ENCODE data around the gene PXMP2. TPM values are rescaled to one million over a fixed set of nuclear protein-coding genes. Genes with fewer than 3 reads are reported as not detected.

Gene PXMP2
- polyA plus RNA-seq, 1 donor (not counting 4 experiments of a cell fraction or from before 2014, with no cell fraction given) = 18.0 TPM

DNA sequence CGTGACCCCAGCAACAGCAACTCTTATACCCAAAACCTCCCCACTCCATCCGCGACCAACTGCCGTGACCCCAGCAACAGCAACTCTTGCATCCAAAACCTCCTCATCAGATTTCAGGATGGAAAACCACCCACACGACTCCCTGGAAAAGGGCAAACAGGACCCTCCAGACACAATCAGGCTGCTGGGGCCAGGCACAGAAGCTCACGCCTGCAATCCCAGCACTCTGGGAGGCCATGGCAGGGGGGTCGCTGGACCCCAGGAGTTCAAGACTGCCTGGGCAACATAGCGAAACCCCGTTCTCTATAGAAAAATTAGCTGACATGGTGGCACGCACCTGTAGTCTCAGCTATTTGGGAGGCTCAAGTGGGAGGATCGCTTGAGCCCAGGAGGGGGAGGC lies 43.0 kb downstream of the PXMP2 start:
- H3K9ac ChIP-seq (ENCODE audit: control insufficient read depth, extremely low read depth, insufficient read depth, low read length) = no peak overlapping the region
- peaks cover 20% of the 10 kb centered on the region for H3K79me2 ChIP-seq (ENCODE audit: control insufficient read depth, insufficient read depth, low read length)
- TF ChIP-seq, protein P1, sequence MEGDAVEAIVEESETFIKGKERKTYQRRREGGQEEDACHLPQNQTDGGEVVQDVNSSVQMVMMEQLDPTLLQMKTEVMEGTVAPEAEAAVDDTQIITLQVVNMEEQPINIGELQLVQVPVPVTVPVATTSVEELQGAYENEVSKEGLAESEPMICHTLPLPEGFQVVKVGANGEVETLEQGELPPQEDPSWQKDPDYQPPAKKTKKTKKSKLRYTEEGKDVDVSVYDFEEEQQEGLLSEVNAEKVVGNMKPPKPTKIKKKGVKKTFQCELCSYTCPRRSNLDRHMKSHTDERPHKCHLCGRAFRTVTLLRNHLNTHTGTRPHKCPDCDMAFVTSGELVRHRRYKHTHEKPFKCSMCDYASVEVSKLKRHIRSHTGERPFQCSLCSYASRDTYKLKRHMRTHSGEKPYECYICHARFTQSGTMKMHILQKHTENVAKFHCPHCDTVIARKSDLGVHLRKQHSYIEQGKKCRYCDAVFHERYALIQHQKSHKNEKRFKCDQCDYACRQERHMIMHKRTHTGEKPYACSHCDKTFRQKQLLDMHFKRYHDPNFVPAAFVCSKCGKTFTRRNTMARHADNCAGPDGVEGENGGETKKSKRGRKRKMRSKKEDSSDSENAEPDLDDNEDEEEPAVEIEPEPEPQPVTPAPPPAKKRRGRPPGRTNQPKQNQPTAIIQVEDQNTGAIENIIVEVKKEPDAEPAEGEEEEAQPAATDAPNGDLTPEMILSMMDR (optimal IDR thresholded peaks at IDR 0.05 in 1 of 3, IDR thresholded peaks at IDR 0.05 in 1 of 3, conservative IDR thresholded peaks at IDR 0.05 in 1 of 3; ENCODE audit: extremely low read depth in 1 of 3, insufficient read depth in 2 of 3, low read length in 3 of 3) = no peak
- no peak for TF ChIP-seq EZH2 (IDR thresholded peaks at IDR 0.05; ENCODE audit: low read length)
- no peak overlapping the region for H3K4me3 ChIP-seq (ENCODE audit: control insufficient read depth in 2 of 3, extremely low read depth in 1 of 3, insufficient read depth in 2 of 3, low read depth in 1 of 3, low read length in 3 of 3)
- H3K4me2 ChIP-seq (ENCODE audit: control insufficient read depth, extremely low read depth, insufficient read depth, low read depth, low read length) = no peak overlapping the region
- H3K9me1 ChIP-seq (ENCODE audit: control insufficient read depth, extremely low read depth, insufficient read depth, low read length) = no peaks in the 10 kb centered on the region
- no peaks in the 10 kb centered on the region for H3K9me3 ChIP-seq (ENCODE audit: control insufficient read depth, low read depth, low read length)
- peaks cover 50 to 65% of the 10 kb centered on the region in 2 experiments for H3K36me3 ChIP-seq (ENCODE audit: control insufficient read depth in 2 of 2, extremely low read depth in 1 of 2, insufficient read depth in 2 of 2, low read length in 2 of 2)
- H3K27ac ChIP-seq (ENCODE audit: control insufficient read depth, insufficient read depth, low read length) = no peak overlapping the region
- H2AFZ ChIP-seq (ENCODE audit: control insufficient read depth, low read length) = no peak overlapping the region
- no peaks in the 10 kb centered on the region for H3K27me3 ChIP-seq (ENCODE audit: control insufficient read depth, extremely low read depth, insufficient read depth, low read length)
- DNase-seq (ENCODE audit: low read depth, low spot score) (no peak), FAIRE-seq (no peak)
- dilution Hi-C loops (cut with MboI; ENCODE audit: extremely low pct_ligation_motif_present, low sequenced_read_pairs) = no loop called here
- H4K20me1 ChIP-seq (ENCODE audit: control insufficient read depth, extremely low read depth, insufficient read depth, low read length) = peaks cover 16% of the 10 kb centered on the region
- H3K4me1 ChIP-seq (ENCODE audit: control insufficient read depth, extremely low read depth, insufficient read depth, low read length) = no peaks in the 10 kb centered on the region

DNA sequence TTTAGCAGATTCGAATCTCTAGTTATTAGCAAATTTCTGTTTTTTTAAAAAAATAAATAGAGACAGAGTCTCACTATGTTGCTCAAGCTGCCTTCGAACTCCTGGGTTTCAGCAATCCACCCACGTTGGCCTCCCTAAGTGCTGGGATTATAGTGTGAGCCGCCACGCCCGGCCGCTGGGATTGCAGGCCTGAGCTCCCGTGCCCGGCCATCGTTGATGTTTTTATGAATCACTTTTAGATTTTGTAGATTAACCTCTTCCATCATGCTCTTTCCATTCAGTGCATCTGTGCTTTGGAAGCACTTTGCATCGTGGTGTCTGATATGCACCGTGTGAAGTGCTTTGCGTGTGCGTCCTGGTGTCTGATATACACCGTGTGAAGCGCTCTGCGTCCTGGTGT lies 44.2 kb downstream of the PXMP2 start:
- Histone ChIP-seq H3K4me2 (ENCODE audit: control insufficient read depth, extremely low read depth, insufficient read depth, low read depth, low read length) (no peak overlapping the region), H3K4me1 (ENCODE audit: control insufficient read depth, extremely low read depth, insufficient read depth, low read length) (no peaks in the 10 kb centered on the region), H3K27ac (ENCODE audit: control insufficient read depth, insufficient read depth, low read length) (no peak overlapping the region), H3K9ac (ENCODE audit: control insufficient read depth, extremely low read depth, insufficient read depth, low read length) (no peak overlapping the region), H3K79me2 (ENCODE audit: control insufficient read depth, insufficient read depth, low read length) (peaks cover 24% of the 10 kb centered on the region), H3K27me3 (ENCODE audit: control insufficient read depth, extremely low read depth, insufficient read depth, low read length) (no peaks in the 10 kb centered on the region), H3K9me3 (ENCODE audit: control insufficient read depth, low read depth, low read length) (no peaks in the 10 kb centered on the region), H2AFZ (ENCODE audit: control insufficient read depth, low read length) (no peak overlapping the region), H3K9me1 (ENCODE audit: control insufficient read depth, extremely low read depth, insufficient read depth, low read length) (no peaks in the 10 kb centered on the region), H3K36me3 (ENCODE audit: control insufficient read depth in 2 of 2, extremely low read depth in 1 of 2, insufficient read depth in 2 of 2, low read length in 2 of 2) (peaks cover 53 to 61% of the 10 kb centered on the region in 2 experiments), H3K4me3 (ENCODE audit: control insufficient read depth in 2 of 3, extremely low read depth in 1 of 3, insufficient read depth in 2 of 3, low read depth in 1 of 3, low read length in 3 of 3) (no peak overlapping the region), H4K20me1 (ENCODE audit: control insufficient read depth, extremely low read depth, insufficient read depth, low read length) (peaks cover 19% of the 10 kb centered on the region)
- FAIRE-seq = no peak
- TF ChIP-seq EZH2 (IDR thresholded peaks at IDR 0.05; ENCODE audit: low read length) = no peak
- TF ChIP-seq, protein P1 (optimal IDR thresholded peaks at IDR 0.05 in 1 of 3, IDR thresholded peaks at IDR 0.05 in 1 of 3, conservative IDR thresholded peaks at IDR 0.05 in 1 of 3; ENCODE audit: extremely low read depth in 1 of 3, insufficient read depth in 2 of 3, low read length in 3 of 3) = no peak
- dilution Hi-C loops (cut with MboI; ENCODE audit: extremely low pct_ligation_motif_present, low sequenced_read_pairs) = no loop called here
- DNase-seq (ENCODE audit: low read depth, low spot score) = no peak
